Ascending aorta (tissue), 2 donors: ENCODE results near the gene PLXNA4. TPM values are rescaled to one million over a fixed set of nuclear protein-coding genes. Genes with fewer than 3 reads are reported as not detected.
A peak's percentile ranks its signal among the peaks of the same experiment; 100 is the strongest.

Experiments
- DNase-seq, 2 donors: peaks; one replicate each; pipeline ENCODE4 v3.0.0-alpha.2; 2019; ENCODE audit warnings: low spot score in 2 of 2
- H3K27ac ChIP-seq, 2 donors: fragments of 200-600 bp; sonication (generic); one replicate each; pipeline ENCODE4 v1.5.1; 2016 to 2017; ENCODE audit warnings: mild to moderate bottlenecking in 1 of 2
- H3K27me3 ChIP-seq: fragments of 200-600 bp; sonication (generic); one replicate; pipeline ENCODE4 v1.5.1; 2017
- H3K36me3 ChIP-seq, 2 donors: fragments of 200-600 bp; sonication (generic); one replicate each; pipeline ENCODE4 v1.5.1; 2016
- H3K4me1 ChIP-seq, 2 donors: fragments of 200-600 bp; sonication (generic); one replicate each; pipeline ENCODE4 v1.5.1; 2016 to 2017; ENCODE audit warnings: mild to moderate bottlenecking in 1 of 2
- H3K4me3 ChIP-seq, 2 donors: fragments of 200-600 bp; sonication (generic); one replicate each; pipeline ENCODE4 v1.5.1; 2016 to 2017; ENCODE audit warnings: mild to moderate bottlenecking in 1 of 2
- H3K9me3 ChIP-seq, 2 donors: fragments of 200-600 bp; sonication (generic); one replicate each; pipeline ENCODE4 v1.5.1; 2016
- CTCF ChIP-seq, 3 experiments: fragments of 200-600 bp in 2 of 3; fragments of 450-650 bp in 1 of 3; sonication (generic) in 2 of 3; IDR thresholded peaks; one replicate each; pipeline ENCODE4 v1.5.1; 2016 to 2019; ENCODE audit warnings: antibody characterized with exemption in 3 of 3, mild to moderate bottlenecking in 1 of 3, moderate library complexity in 1 of 3
- intact Hi-C: fragments of 100-400 bp; cut with DNase I; formaldehyde crosslinking; loops from one replicate; pipeline ENCODE4 v1.15.1; 2023
- total RNA-seq: library from RNA; depleted of rRNA; stranded (reverse); fragments of >200 nt; gene quantifications from one replicate; pipeline ENCODE4 v1.1.0, GENCODE V29; 2016

The PLXNA4 gene
- total RNA-seq, 1 donor from 2014 or later, result 27.1 TPM

GRCh38 chr7:132298790-132299189 lies 277.5 kb downstream of the PLXNA4 start:
- no peak for DNase-seq
- Histone ChIP-seq H3K27ac (no peak overlapping the region), H3K4me1 (no peaks in the 10 kb centered on the region), H3K27me3 (no peaks in the 10 kb centered on the region), H3K9me3 (no peaks in the 10 kb centered on the region), H3K36me3 (no peaks in the 10 kb centered on the region), H3K4me3 (no peak overlapping the region)
- no peak for TF ChIP-seq CTCF (IDR thresholded peaks at IDR 0.05)
- intact Hi-C loops, result no loop called here

- H3K36me3 ChIP-seq, result no peaks in the 10 kb centered on the region
- no peaks in the 10 kb centered on the region for H3K9me3 ChIP-seq
- no peak for TF ChIP-seq CTCF (IDR thresholded peaks at IDR 0.05)
- intact Hi-C loops, result no loop called here
- no peak overlapping the region for H3K4me3 ChIP-seq
- no peaks in the 10 kb centered on the region for H3K27me3 ChIP-seq
- H3K27ac ChIP-seq, result no peak overlapping the region
- H3K4me1 ChIP-seq, result no peaks in the 10 kb centered on the region
- no peak for DNase-seq
These were observed 279.4 kb downstream of the PLXNA4 start for GRCh38 chr7:132296820-132297219.

- Histone ChIP-seq H3K9me3 (no peaks in the 10 kb centered on the region), H3K36me3 (no peaks in the 10 kb centered on the region), H3K4me3 (no peak overlapping the region), H3K27ac (peak overlapping the region; percentile 23 to 45), H3K4me1 (no peaks in the 10 kb centered on the region), H3K27me3 (no peaks in the 10 kb centered on the region)
- intact Hi-C loops, result no loop called here
- DNase-seq, result no peak
- no peak for TF ChIP-seq CTCF (IDR thresholded peaks at IDR 0.05)
These were observed 281.1 kb downstream of the PLXNA4 start for GRCh38 chr7:132295175-132295574.

- Histone ChIP-seq H3K27me3 (no peaks in the 10 kb centered on the region), H3K27ac (no peak overlapping the region), H3K9me3 (no peaks in the 10 kb centered on the region), H3K4me1 (no peaks in the 10 kb centered on the region), H3K36me3 (no peaks in the 10 kb centered on the region), H3K4me3 (no peak overlapping the region)
- no peak for TF ChIP-seq CTCF (IDR thresholded peaks at IDR 0.05)
- DNase-seq, result no peak
- intact Hi-C loops, result no loop called here
These were observed 283.5 kb downstream of the PLXNA4 start for GRCh38 chr7:132292803-132293202.

GRCh38 chr7:132291481-132291880 lies 284.8 kb downstream of the PLXNA4 start:
- Histone ChIP-seq H3K27ac (no peak overlapping the region), H3K4me3 (no peak overlapping the region), H3K9me3 (no peaks in the 10 kb centered on the region), H3K4me1 (no peaks in the 10 kb centered on the region), H3K36me3 (no peaks in the 10 kb centered on the region), H3K27me3 (no peaks in the 10 kb centered on the region)
- intact Hi-C loops, result no loop called here
- TF ChIP-seq CTCF (IDR thresholded peaks at IDR 0.05), result no peak
- DNase-seq, result no peak

- no peak overlapping the region for H3K27ac ChIP-seq
- intact Hi-C loops, result no loop called here
- no peak for DNase-seq
- H3K9me3 ChIP-seq, result no peaks in the 10 kb centered on the region
- H3K27me3 ChIP-seq, result no peaks in the 10 kb centered on the region
- H3K4me1 ChIP-seq, result no peaks in the 10 kb centered on the region
- no peak for TF ChIP-seq CTCF (IDR thresholded peaks at IDR 0.05)
- no peaks in the 10 kb centered on the region for H3K36me3 ChIP-seq
- no peak overlapping the region for H3K4me3 ChIP-seq
These were observed 286.2 kb downstream of the PLXNA4 start for GRCh38 chr7:132290021-132290420.
